Body of pancreas (tissue), 4 donors: ENCODE results near the gene KRTAP5-1. TPM values are rescaled to one million over a fixed set of nuclear protein-coding genes. Genes with fewer than 3 reads are reported as not detected.
A peak's percentile ranks its signal among the peaks of the same experiment; 100 is the strongest.

Experiments
- ATAC-seq: fragments of 150-250 bp; one replicate; pipeline ENCODE4 v1.9.1; 2016
- DNase-seq, 4 donors: peaks; one replicate each; pipeline ENCODE4 v3.0.0-alpha.2; 2019
- H3K27ac ChIP-seq, 4 donors: fragments of 200-600 bp; sonication (generic); 1 replicate in 3 of 4; 2 replicates in 1 of 4; pipeline versions ENCODE4 v1.5.1 to v1.6.1; 2016 to 2019; ENCODE audit warnings: mild to moderate bottlenecking in 1 of 4, mixed read lengths in 1 of 4, moderate library complexity in 1 of 4
- H3K27me3 ChIP-seq, 2 donors: fragments of 200-600 bp; sonication (generic); one replicate each; pipeline ENCODE4 v1.6.0; 2016; ENCODE audit warnings: mild to moderate bottlenecking in 1 of 2
- H3K36me3 ChIP-seq, 2 donors: fragments of 200-600 bp; sonication (generic); replicated peaks in 1 of 2; 2 replicates each; pipeline ENCODE4 v1.5.1; 2016; ENCODE audit warnings: low read depth in 2 of 2; ENCODE audit not compliant: insufficient read depth in 1 of 2
- H3K4me1 ChIP-seq: fragments of 200-600 bp; sonication (generic); one replicate; pipeline ENCODE4 v1.6.0; 2016
- H3K4me3 ChIP-seq, 2 donors: fragments of 200-600 bp; sonication (generic); 1 replicate in 1 of 2; 2 replicates in 1 of 2; pipeline ENCODE4 v1.5.1; 2016 to 2019
- H3K9me3 ChIP-seq, 3 donors: fragments of 200-600 bp; sonication (generic); 1 replicate in 2 of 3; 2 replicates in 1 of 3; pipeline ENCODE4 v1.5.1; 2016
- POLR2A ChIP-seq, 3 donors: fragments of 450-650 bp; IDR thresholded peaks; one replicate each; pipeline ENCODE4 v1.6.1; 2016; ENCODE audit warnings: antibody characterized with exemption in 3 of 3, mild to moderate bottlenecking in 2 of 3
- WGBS, 2 donors: methylation state at CpG; one replicate each; pipeline ENCODE4 v1.1.5; 2017; 5-methylcytosine and 5-hydroxymethylcytosine counted together
- intact Hi-C: fragments of 100-400 bp; cut with DNase I; formaldehyde crosslinking; loops from one replicate; pipeline ENCODE4 v1.15.1; 2023
- total RNA-seq, 2 donors: library from RNA; depleted of rRNA; stranded (reverse); fragments of >200 nt; gene quantifications; one replicate each; pipeline ENCODE4 v1.1.0, GENCODE V29; 2016
- TF ChIP-seq, protein P1 (sequence below), 7 experiments: fragments of 450-650 bp in 4 of 7; fragments of 200-600 bp in 3 of 7; sonication (generic) in 3 of 7; IDR thresholded peaks; one replicate each; pipeline ENCODE4 v1.5.1; 2016 to 2019; ENCODE audit warnings: antibody characterized with exemption in 7 of 7

The KRTAP5-1 gene
- total RNA-seq, 2 donors from 2014 or later = not detected

DNA sequence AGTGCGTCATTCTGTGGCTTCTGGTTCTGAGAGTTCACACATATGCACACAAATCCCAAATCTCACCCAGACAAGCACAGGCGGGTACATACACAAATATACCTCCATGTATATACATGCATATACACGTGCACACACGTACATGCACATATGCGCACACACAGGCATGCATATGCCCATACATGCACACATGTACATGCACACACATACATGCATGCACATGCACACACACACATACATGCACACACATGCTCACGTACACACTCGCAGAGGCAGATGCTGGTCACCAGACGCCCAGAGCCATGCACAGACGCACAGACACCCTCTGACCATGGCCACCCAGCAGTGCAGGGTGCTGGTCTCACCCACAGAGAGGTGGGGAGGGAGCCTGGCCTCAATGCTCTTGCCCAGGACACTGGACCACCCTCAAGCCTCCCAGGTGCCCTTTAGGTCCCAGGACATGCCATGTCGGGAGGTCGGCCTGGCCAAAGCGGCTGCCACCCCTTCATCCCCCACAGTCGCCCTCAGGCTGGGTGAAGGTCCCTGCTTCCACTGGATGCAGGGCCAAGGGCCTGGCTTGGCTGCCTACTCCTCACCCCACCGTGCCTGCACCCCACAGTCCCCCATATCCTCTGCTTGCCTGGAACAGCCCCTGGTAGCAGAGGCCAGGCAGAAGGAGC is 22.5 kb downstream of the KRTAP5-1 start:
- TF ChIP-seq, protein P1, sequence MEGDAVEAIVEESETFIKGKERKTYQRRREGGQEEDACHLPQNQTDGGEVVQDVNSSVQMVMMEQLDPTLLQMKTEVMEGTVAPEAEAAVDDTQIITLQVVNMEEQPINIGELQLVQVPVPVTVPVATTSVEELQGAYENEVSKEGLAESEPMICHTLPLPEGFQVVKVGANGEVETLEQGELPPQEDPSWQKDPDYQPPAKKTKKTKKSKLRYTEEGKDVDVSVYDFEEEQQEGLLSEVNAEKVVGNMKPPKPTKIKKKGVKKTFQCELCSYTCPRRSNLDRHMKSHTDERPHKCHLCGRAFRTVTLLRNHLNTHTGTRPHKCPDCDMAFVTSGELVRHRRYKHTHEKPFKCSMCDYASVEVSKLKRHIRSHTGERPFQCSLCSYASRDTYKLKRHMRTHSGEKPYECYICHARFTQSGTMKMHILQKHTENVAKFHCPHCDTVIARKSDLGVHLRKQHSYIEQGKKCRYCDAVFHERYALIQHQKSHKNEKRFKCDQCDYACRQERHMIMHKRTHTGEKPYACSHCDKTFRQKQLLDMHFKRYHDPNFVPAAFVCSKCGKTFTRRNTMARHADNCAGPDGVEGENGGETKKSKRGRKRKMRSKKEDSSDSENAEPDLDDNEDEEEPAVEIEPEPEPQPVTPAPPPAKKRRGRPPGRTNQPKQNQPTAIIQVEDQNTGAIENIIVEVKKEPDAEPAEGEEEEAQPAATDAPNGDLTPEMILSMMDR (IDR thresholded peaks at IDR 0.05) = no peak
- TF ChIP-seq POLR2A (IDR thresholded peaks at IDR 0.05) = no peak
- Histone ChIP-seq H3K27ac (peak overlapping the region in 1 of 4 donors; percentile 5), H3K4me1 (peaks cover 75% of the 10 kb centered on the region), H3K36me3 (peaks cover 0 to 3% of the 10 kb centered on the region in 2 donors), H3K4me3 (no peak overlapping the region), H3K9me3 (no peaks in the 10 kb centered on the region), H3K27me3 (no peaks in the 10 kb centered on the region)
- WGBS, 2 donors = 92 to 94% methylated on average over 8 to 13 of the region's 14 CpGs
- ATAC-seq = no peak
- intact Hi-C loops = no loop called here
- no peak for DNase-seq

DNA sequence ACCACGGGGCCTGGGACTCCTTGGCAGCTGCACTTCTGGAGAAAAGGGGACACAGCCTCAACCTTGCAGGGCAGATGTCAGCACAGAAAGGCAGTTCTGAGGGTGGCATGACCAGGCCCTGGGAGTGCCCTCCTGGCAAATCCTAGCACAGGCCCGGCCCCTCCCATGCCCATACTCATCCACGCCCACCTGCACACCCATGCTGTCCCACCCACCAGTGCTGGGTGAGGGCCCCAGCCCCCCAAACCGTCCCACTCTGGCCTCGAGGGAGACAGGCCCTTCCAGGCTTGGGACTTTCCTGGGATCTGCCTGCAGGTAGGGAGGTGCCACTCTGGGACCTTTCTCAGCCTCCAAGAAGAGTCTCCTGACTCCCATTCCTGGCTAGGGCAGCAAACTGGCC is 23.1 kb downstream of the KRTAP5-1 start:
- Histone ChIP-seq H3K36me3 (peaks cover 0 to 5% of the 10 kb centered on the region in 2 donors), H3K4me1 (peaks cover 71% of the 10 kb centered on the region), H3K27ac (no peak overlapping the region), H3K4me3 (no peak overlapping the region), H3K27me3 (no peaks in the 10 kb centered on the region), H3K9me3 (no peaks in the 10 kb centered on the region)
- ATAC-seq (no peak), DNase-seq (no peak)
- WGBS, 2 donors = 87 to 94% methylated on average over 4 to 5 of the region's 5 CpGs
- no peak for TF ChIP-seq POLR2A (IDR thresholded peaks at IDR 0.05)
- TF ChIP-seq, protein P1 (IDR thresholded peaks at IDR 0.05) = no peak
- intact Hi-C loops = no loop called here

DNA sequence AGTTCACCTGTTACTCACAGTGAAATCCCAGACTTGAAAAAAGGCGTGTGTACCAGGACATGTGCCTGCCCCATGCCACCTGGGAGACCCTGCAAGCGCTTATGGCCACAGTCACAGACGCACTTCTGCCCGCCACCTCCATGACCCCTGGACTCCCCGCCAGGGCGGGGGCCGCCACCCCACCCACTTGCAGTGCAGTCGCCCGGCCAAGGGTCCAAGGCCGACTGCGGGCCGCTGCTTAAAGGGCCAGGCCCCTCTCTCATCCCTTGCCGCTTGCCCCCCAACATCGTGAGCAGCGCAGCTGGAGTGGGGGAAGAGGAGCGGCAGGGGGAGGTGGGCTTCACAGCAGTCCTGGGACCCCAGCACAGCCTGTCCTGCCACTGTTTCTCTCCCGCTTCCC is 23.8 kb downstream of the KRTAP5-1 start:
- peaks cover 0 to 5% of the 10 kb centered on the region in 2 donors for H3K36me3 ChIP-seq
- no peak overlapping the region for H3K4me3 ChIP-seq
- H3K9me3 ChIP-seq = no peaks in the 10 kb centered on the region
- DNase-seq (no peak), ATAC-seq (no peak)
- 85 to 92% methylated on average over 15 to 17 of the region's 17 CpGs for WGBS, 2 donors
- peaks cover 68% of the 10 kb centered on the region for H3K4me1 ChIP-seq
- no peaks in the 10 kb centered on the region for H3K27me3 ChIP-seq
- TF ChIP-seq, protein P1 (IDR thresholded peaks at IDR 0.05) = no peak
- no peak for TF ChIP-seq POLR2A (IDR thresholded peaks at IDR 0.05)
- H3K27ac ChIP-seq = peak overlapping the region in 2 of 4 donors; percentile 94 to 99
- intact Hi-C loops = no loop called here

DNA sequence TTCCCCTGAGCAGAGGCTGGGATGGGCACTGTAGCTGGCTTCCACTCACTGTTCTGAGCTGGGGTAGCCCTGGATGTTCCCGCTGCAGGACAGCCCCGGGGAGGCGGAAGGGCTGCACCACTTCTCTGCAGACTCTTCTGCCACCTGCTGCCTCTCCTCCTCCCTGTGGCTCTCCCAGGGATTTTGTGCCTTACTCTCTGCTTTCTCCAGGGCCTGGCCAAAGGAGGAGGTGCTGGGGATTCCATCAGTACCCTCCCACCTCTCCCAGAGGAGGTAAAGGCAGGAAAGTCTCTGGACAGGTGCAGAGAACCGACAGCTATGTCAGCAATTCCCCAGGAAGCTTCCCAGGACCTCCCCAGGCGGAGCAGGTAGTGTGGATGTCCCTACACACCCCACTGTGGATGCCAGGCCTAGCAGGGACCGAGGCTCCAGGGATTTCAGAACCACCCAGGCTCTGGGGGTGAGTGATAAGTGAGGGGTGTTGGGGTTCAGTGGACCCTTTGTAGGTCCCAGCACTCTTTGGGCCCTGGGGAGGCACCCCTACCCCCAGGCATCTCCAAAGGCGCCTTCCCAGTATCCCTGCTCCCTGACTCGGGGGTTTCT is 24.3 kb downstream of the KRTAP5-1 start:
- TF ChIP-seq POLR2A (IDR thresholded peaks at IDR 0.05) = no peak
- TF ChIP-seq, protein P1 (IDR thresholded peaks at IDR 0.05) = no peak
- 86 to 93% methylated on average over 4 to 8 of the region's 8 CpGs for WGBS, 2 donors
- Histone ChIP-seq H3K36me3 (peaks cover 0 to 5% of the 10 kb centered on the region in 2 donors), H3K4me1 (peaks cover 68% of the 10 kb centered on the region), H3K9me3 (no peaks in the 10 kb centered on the region), H3K4me3 (no peak overlapping the region), H3K27ac (peak overlapping the region; percentile 94 to 99 (median 98)), H3K27me3 (no peaks in the 10 kb centered on the region)
- ATAC-seq (no peak), DNase-seq (no peak)
- intact Hi-C loops = no loop called here
